Kidney (tissue), 14 donors: ENCODE measurements around the gene CNTN4. TPM values are rescaled to one million over a fixed set of nuclear protein-coding genes. Genes with fewer than 3 reads are reported as not detected.

Source experiments
- DNase-seq, 5 donors: peaks; one replicate each; pipeline ENCODE4 v3.0.0-alpha.2; 2013 to 2020
- FAIRE-seq: peaks from 2 replicates; lab custom pipeline; 2012; peaks lifted over from hg19 to GRCh38; lab: Jason Lieb, UNC
- H3K27ac ChIP-seq, 2 donors: one replicate each; pipeline ENCODE4 v1.7.0; 2013; ENCODE audit warnings: low read depth in 2 of 2, low read length in 2 of 2, inconsistent platforms in 1 of 2
- H3K27me3 ChIP-seq: one replicate; pipeline ENCODE4 v1.7.1; 2013; ENCODE audit warnings: low read length, inconsistent platforms; ENCODE audit not compliant: control insufficient read depth, insufficient read depth
- H3K36me3 ChIP-seq, 3 donors: one replicate each; pipeline versions ENCODE4 v1.7.0 to v1.7.1; 2013; ENCODE audit warnings: low read length in 3 of 3, control low read depth in 1 of 3, inconsistent platforms in 1 of 3; ENCODE audit not compliant: insufficient read depth in 3 of 3, control insufficient read depth in 2 of 3
- H3K4me1 ChIP-seq, 3 donors: one replicate each; pipeline versions ENCODE4 v1.7.0 to v1.7.1; 2013; ENCODE audit warnings: low read length in 3 of 3, inconsistent platforms in 1 of 3, low read depth in 1 of 3; ENCODE audit not compliant: control insufficient read depth in 2 of 3, insufficient read depth in 2 of 3
- H3K4me3 ChIP-seq, 3 donors: one replicate each; pipeline versions ENCODE4 v1.7.0 to v1.8.1; 2013; ENCODE audit warnings: low read length in 3 of 3, control low read depth in 1 of 3, inconsistent platforms in 1 of 3
- H3K9ac ChIP-seq, 3 donors: one replicate each; pipeline versions ENCODE4 v1.7.0 to v1.7.1; 2013; ENCODE audit warnings: low read length in 3 of 3, control low read depth in 1 of 3, inconsistent platforms in 1 of 3
- H3K9me3 ChIP-seq, 3 donors: one replicate each; pipeline versions ENCODE4 v1.7.0 to v1.7.1; 2013; ENCODE audit warnings: low read length in 3 of 3, control low read depth in 1 of 3, inconsistent platforms in 1 of 3; ENCODE audit not compliant: control insufficient read depth in 2 of 3, insufficient read depth in 1 of 3
- CTCF ChIP-seq: IDR thresholded peaks from 3 replicates; pipeline ENCODE4 v1.5.1; 2012; ENCODE audit warnings: mild to moderate bottlenecking, moderate library complexity, borderline replicate concordance; ENCODE audit not compliant: insufficient read depth; ENCODE audit errors: extremely low read depth
- intact Hi-C: fragments of 100-400 bp; cut with DNase I; formaldehyde crosslinking; loops from one replicate; pipeline ENCODE4 v1.11.1; 2022
- polyA plus RNA-seq: library from polyadenylated mRNA; stranded (reverse); fragments of 350-450 nt; fragmentation: Illumina TruSeq; extraction: RNeasy Lipid Tissue Mini Kit (QIAGEN cat#74804); gene quantifications from one replicate; pipeline ENCODE4 v1.2.3, GENCODE V29; 2014; ENCODE audit warnings: low read depth, low replicate concordance; ENCODE audit not compliant: insufficient read depth
- total RNA-seq: library from RNA; stranded (reverse); fragmentation: NEBNext Ultra II Directional; extraction: Animal tissue kit (Norgen Biotek cat#: 25700); gene quantifications from one replicate; pipeline ENCODE4 v1.2.1, GENCODE V29; 2021
- donor health status: control.
- donor health status: control.
- donor health status: control.
- donor health status: control.
- donor health status: control.
- donor health status: DM: yes; HTN: yes; CAD: no.
- donor health status: Normal renal cell carcinoma (clear cell type).

Gene CNTN4
- total and polyA plus RNA-seq, 2 donors from 2014 or later = 2.2 to 13.4 TPM

DNA sequence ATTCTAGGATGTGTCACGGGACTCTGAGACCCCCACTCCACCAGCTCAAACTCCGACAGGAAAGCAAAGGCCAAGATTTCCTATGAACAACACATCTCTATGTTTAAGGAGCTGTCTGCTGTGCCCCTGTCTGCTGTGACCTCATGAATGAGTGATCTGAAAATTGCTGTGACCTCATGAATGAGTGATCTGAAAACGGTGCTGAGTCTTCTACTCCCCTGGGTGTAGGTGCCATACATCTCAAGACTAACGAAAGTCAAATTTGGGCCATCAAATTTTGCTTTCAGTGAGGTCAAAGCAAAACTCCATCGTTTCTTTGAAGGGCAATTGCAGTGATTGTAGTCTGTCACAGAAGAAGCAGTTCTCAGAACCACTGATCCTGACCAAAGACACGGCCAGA is 987.1 kb downstream of the CNTN4 start:
- TF ChIP-seq CTCF = no peak
- H3K27me3 ChIP-seq = no peaks in the 10 kb centered on the region

DNA sequence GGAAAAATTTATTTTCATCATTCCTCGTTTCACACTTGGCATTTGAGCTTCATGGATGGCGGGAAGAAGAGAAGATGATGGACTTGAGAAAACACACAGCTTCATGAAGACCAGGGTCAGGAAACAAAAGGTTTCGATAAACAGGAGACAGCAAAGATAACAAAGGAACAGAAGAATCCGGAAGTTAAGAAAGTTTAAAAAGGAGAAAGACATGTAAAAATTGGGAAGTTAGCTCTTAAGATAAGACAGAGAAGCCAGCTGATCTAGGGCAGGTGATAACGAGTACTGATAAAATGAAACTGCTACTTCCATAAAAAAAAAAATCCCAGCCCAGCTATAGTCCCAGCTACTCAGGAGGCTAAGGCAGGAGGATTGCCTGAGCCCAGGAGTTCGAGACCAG is 987.6 kb downstream of the CNTN4 start:
- no peak overlapping the region for H3K27ac ChIP-seq
- H3K9ac ChIP-seq = no peak overlapping the region
- H3K4me1 ChIP-seq = no peaks in the 10 kb centered on the region
- DNase-seq = no peak
- H3K9me3 ChIP-seq = no peaks in the 10 kb centered on the region
- TF ChIP-seq CTCF = no peak
- no peak overlapping the region for H3K4me3 ChIP-seq
- H3K36me3 ChIP-seq = no peaks in the 10 kb centered on the region
- no peak for FAIRE-seq
- no peaks in the 10 kb centered on the region for H3K27me3 ChIP-seq
- intact Hi-C loops = no loop called here

More for the DNA sequence above, 987.1 kb downstream of the CNTN4 start:
- no peak for DNase-seq
- no peak overlapping the region for H3K9ac ChIP-seq
- intact Hi-C loops = no loop called here
- H3K27ac ChIP-seq = no peak overlapping the region
- no peak for FAIRE-seq
- no peak overlapping the region for H3K4me3 ChIP-seq
- no peaks in the 10 kb centered on the region for H3K36me3 ChIP-seq
- no peaks in the 10 kb centered on the region for H3K4me1 ChIP-seq
- no peaks in the 10 kb centered on the region for H3K9me3 ChIP-seq

GRCh38 chr3:3087279-3087678 is 988.6 kb downstream of the CNTN4 start:
- no peak for FAIRE-seq
- H3K4me1 ChIP-seq = no peaks in the 10 kb centered on the region
- H3K27ac ChIP-seq = no peak overlapping the region
- H3K9me3 ChIP-seq = no peaks in the 10 kb centered on the region
- TF ChIP-seq CTCF = no peak
- H3K4me3 ChIP-seq = no peak overlapping the region
- DNase-seq = no peak
- H3K36me3 ChIP-seq = no peaks in the 10 kb centered on the region
- no peaks in the 10 kb centered on the region for H3K27me3 ChIP-seq
- intact Hi-C loops = no loop called here
- no peak overlapping the region for H3K9ac ChIP-seq
